Adrenal gland (tissue), 12 donors: Measurements from ENCODE around the gene ZFHX2. TPM values are rescaled to one million over a fixed set of nuclear protein-coding genes. Genes with fewer than 3 reads are reported as not detected.

Experiments used
- DNase-seq, 7 donors: peaks; one replicate each; pipeline ENCODE4 v3.0.0-alpha.2; 2019 to 2020
- H3K27ac ChIP-seq, 5 donors: fragments of 200-600 bp; sonication (generic) in 4 of 5; 1 replicate in 3 of 5; 2 replicates in 2 of 5; pipeline versions ENCODE4 v1.5.1 to v1.8.0; 2016 to 2020; ENCODE audit warnings: mild to moderate bottlenecking in 1 of 5
- H3K27me3 ChIP-seq: fragments of 200-600 bp; 2 replicates; pipeline ENCODE4 v1.8.0; 2021
- H3K36me3 ChIP-seq, 2 donors: fragments of 200-600 bp; replicated peaks in 1 of 2; 1 replicate in 1 of 2; 2 replicates in 1 of 2; pipeline versions ENCODE4 v1.5.1 to v1.8.0; 2018 to 2022
- H3K4me1 ChIP-seq, 2 donors: fragments of 200-600 bp; replicated peaks in 1 of 2; 1 replicate in 1 of 2; 2 replicates in 1 of 2; pipeline versions ENCODE4 v1.5.1 to v1.8.0; 2018 to 2021
- H3K4me3 ChIP-seq, 4 donors: fragments of 200-600 bp; sonication (generic) in 3 of 4; one replicate each; pipeline ENCODE4 v1.5.1; 2016 to 2018
- H3K9me3 ChIP-seq, 3 donors: fragments of 200-600 bp; sonication (generic) in 1 of 3; replicated peaks in 1 of 3; 1 replicate in 2 of 3; 2 replicates in 1 of 3; pipeline versions ENCODE4 v1.5.1 to v1.8.0; 2016 to 2021
- CTCF ChIP-seq, 6 experiments: fragments of 450-650 bp in 4 of 6; fragments of 200-600 bp in 2 of 6; sonication (generic) in 1 of 6; IDR thresholded peaks; 1 replicate in 5 of 6; 2 replicates in 1 of 6; pipeline versions ENCODE4 v1.5.1 to v1.8.0; 2016 to 2021; ENCODE audit warnings: antibody characterized with exemption in 6 of 6, mild to moderate bottlenecking in 2 of 6, moderate library complexity in 1 of 6
- POLR2A ChIP-seq, 2 donors: fragments of 450-650 bp; IDR thresholded peaks; one replicate each; pipeline ENCODE4 v1.6.1; 2017; ENCODE audit warnings: antibody characterized with exemption in 2 of 2, mild to moderate bottlenecking in 2 of 2, moderate library complexity in 1 of 2
- WGBS, 4 donors: extraction: QIAGEN DNeasy Blood & Tissue Kit in 2 of 4; methylation state at CpG; one replicate each; pipeline versions ENCODE4 v1.1.5 to v1.1.7; 2013 to 2017; 5-methylcytosine and 5-hydroxymethylcytosine counted together
- intact Hi-C, 2 donors: fragments of 100-400 bp; cut with DNase I; formaldehyde crosslinking; loops; one replicate each; pipeline versions ENCODE4 v1.14.1 to v1.15.0; 2022 to 2023
- polyA plus RNA-seq, 3 donors: library from polyadenylated mRNA; stranded (reverse); fragments of 200-250 nt in 2 of 3; fragments of 350-450 nt in 1 of 3; fragmentation: Illumina TruSeq in 1 of 3; extraction: RNeasy Lipid Tissue Mini Kit (QIAGEN cat#74804) in 1 of 3; gene quantifications; one replicate each; pipeline ENCODE4 v1.2.3, GENCODE V29; 2013 to 2014
- total RNA-seq, 9 donors: library from RNA; depleted of rRNA in 4 of 9; stranded (reverse); fragments of >200 nt in 4 of 9; fragments of 120-200 nt in 1 of 9; fragmentation: NEBNext Ultra II Directional in 1 of 9; extraction: Animal tissue kit (Norgen Biotek cat#: 25700) in 1 of 9; gene quantifications; one replicate each; pipeline versions ENCODE4 v1.1.0 to v1.2.4, GENCODE V29; 2013 to 2023
- donor health status: healthy with polysubstance abuse.
- donor health status: Bipolar disorder and iron deficiency.
- donor health status: DM: yes; HTN: yes; CAD: no.
- donor health status: DM: no; HTN: no; CAD: no.
- donor health status: DM: no; HTN: no; CAD: no.
- donor health status: DM: yes; HTN: yes; CAD: no.

The ZFHX2 gene
- total and polyA plus RNA-seq, 12 donors = 0.54 to 9.7 (median 2.3) TPM

GRCh38 chr14:23518709-23519108 is 32.9 kb downstream of the ZFHX2 start:
- no peaks in the 10 kb centered on the region for H3K9me3 ChIP-seq
- no peaks in the 10 kb centered on the region for H3K36me3 ChIP-seq
- H3K4me1 ChIP-seq = no peaks in the 10 kb centered on the region
- intact Hi-C loops = no loop called here
- TF ChIP-seq CTCF (IDR thresholded peaks at IDR 0.05) = no peak
- no peak for TF ChIP-seq POLR2A (IDR thresholded peaks at IDR 0.05)
- no peak overlapping the region for H3K4me3 ChIP-seq
- H3K27me3 ChIP-seq = no peaks in the 10 kb centered on the region
- H3K27ac ChIP-seq = no peak overlapping the region
- WGBS, 4 donors = 78 to 85% (median 83%) methylated on average over 4 of the region's 4 CpGs
- DNase-seq = no peak

- DNase-seq = no peak
- no peaks in the 10 kb centered on the region for H3K4me1 ChIP-seq
- H3K36me3 ChIP-seq = no peaks in the 10 kb centered on the region
- no peaks in the 10 kb centered on the region for H3K9me3 ChIP-seq
- no peak overlapping the region for H3K4me3 ChIP-seq
- H3K27ac ChIP-seq = no peak overlapping the region
- no peaks in the 10 kb centered on the region for H3K27me3 ChIP-seq
- TF ChIP-seq CTCF (IDR thresholded peaks at IDR 0.05) = no peak
- intact Hi-C loops = no loop called here
- 75 to 78% (median 76%) methylated on average over 6 of the region's 6 CpGs for WGBS, 4 donors
These were observed 33.8 kb downstream of the ZFHX2 start for GRCh38 chr14:23517650-23518326.

DNA sequence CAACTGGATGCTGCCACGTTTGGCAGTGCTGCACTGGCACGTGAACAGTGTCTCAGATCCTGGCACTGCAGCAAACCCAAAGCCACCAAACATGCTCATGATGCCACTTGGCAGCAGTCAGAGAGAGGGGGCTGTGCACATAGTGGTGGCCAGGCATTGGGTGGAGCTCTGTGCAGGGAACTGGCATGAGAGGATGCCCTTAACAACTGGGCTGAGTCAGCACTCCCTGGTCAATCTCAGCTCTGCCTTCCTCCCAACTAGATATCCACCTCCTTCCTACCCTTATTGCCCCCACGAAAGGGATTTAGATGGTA is 37.0 kb downstream of the ZFHX2 start:
- H3K27ac ChIP-seq = no peak overlapping the region
- DNase-seq = no peak
- H3K9me3 ChIP-seq = no peaks in the 10 kb centered on the region
- no peak overlapping the region for H3K4me3 ChIP-seq
- H3K4me1 ChIP-seq = no peaks in the 10 kb centered on the region
- intact Hi-C loops = no loop called here
- TF ChIP-seq POLR2A (IDR thresholded peaks at IDR 0.05) (no peak), CTCF (IDR thresholded peaks at IDR 0.05) (no peak)
- WGBS, 4 donors = 71 to 91% (median 77%) methylated on average over 3 of the region's 3 CpGs
- no peaks in the 10 kb centered on the region for H3K27me3 ChIP-seq
- no peaks in the 10 kb centered on the region for H3K36me3 ChIP-seq

- Histone ChIP-seq H3K4me1 (no peaks in the 10 kb centered on the region), H3K27me3 (no peaks in the 10 kb centered on the region), H3K4me3 (no peak overlapping the region), H3K36me3 (no peaks in the 10 kb centered on the region), H3K27ac (no peak overlapping the region), H3K9me3 (no peaks in the 10 kb centered on the region)
- DNase-seq = no peak
- intact Hi-C loops = no loop called here
- no peak for TF ChIP-seq POLR2A (IDR thresholded peaks at IDR 0.05)
- TF ChIP-seq CTCF (IDR thresholded peaks at IDR 0.05) = no peak
- WGBS, 4 donors = 79 to 90% (median 88%) methylated on average over 8 of the region's 8 CpGs
These were observed 37.5 kb downstream of the ZFHX2 start for GRCh38 chr14:23513818-23514643.
